Astrocyte (in vitro differentiated cells and primary cell): ENCODE data around the gene PCK2.

Experiments
- CTCF ChIP-seq: IDR thresholded peaks from 2 replicates; pipeline ENCODE4 v1.5.1; 2011; ENCODE audit warnings: low read depth, mild to moderate bottlenecking, inconsistent platforms, low read length, moderate library complexity; ENCODE audit not compliant: insufficient read depth
- EZH2 ChIP-seq: IDR thresholded peaks from 2 replicates; pipeline ENCODE4 v1.6.1; 2012; ENCODE audit warnings: mild to moderate bottlenecking, low read length, inconsistent platforms; ENCODE audit not compliant: insufficient read depth

- TF ChIP-seq CTCF = no peak
- TF ChIP-seq EZH2 = no peak
Observed at GRCh38 chr14:24054646-24055045, 39.5 kb upstream of the PCK2 start.
